Measurements from ENCODE around the gene SYNE2.
"Not testable (repeated sequence)": the region's sequence is repeated elsewhere in the genome, so short reads cannot be mapped to it uniquely, and the experiment has no call there.

SYNE2 gene

GRCh38 chr14:64147126-64147790 lies 294.5 kb downstream of the SYNE2 start:
- DNase-seq = peak; percentile 5

DNA sequence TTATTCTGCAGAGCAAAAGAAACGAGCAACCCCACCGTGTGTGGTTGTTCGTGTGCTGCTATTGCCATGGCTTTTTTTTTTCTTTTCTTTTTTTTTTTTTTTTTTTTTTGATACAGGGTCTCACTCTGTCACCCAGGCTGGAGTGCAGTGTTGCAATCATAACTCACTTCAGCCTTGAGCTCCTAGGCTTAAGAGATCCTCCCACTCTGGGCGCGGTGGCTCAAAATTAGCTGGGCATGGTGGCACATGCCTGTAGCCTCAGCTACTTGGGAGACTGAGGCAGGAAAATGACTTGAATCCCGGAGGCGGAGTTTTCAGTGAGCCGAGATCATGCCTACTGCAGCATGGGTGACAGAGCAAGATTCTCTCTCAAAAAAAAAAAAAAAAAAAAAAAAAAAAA lies 297.1 kb downstream of the SYNE2 start:
- DNase-seq = no peak

- no peak for DNase-seq
These were observed 305.8 kb downstream of the SYNE2 start for GRCh38 chr14:64158608-64159007.

GRCh38 chr14:64159588-64159987 lies 306.8 kb downstream of the SYNE2 start:
- no peak for DNase-seq

DNA sequence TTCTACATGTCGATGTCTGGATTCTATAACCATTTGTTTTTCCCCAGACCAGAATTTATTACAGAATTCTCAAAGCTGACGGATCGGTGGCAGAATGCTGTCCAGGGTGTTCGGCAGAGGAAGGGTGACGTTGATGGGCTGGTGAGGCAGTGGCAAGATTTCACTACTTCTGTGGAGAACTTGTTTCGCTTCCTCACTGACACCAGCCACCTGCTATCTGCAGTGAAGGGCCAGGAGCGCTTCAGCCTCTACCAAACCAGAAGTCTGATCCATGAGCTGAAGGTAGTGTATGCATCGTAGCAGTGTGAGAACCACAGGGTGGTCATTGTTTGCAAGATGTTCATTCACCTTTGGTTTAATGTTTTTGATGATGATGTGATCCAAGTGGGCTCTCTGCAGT lies 317.4 kb downstream of the SYNE2 start:
- DNase-seq = no peak

DNA sequence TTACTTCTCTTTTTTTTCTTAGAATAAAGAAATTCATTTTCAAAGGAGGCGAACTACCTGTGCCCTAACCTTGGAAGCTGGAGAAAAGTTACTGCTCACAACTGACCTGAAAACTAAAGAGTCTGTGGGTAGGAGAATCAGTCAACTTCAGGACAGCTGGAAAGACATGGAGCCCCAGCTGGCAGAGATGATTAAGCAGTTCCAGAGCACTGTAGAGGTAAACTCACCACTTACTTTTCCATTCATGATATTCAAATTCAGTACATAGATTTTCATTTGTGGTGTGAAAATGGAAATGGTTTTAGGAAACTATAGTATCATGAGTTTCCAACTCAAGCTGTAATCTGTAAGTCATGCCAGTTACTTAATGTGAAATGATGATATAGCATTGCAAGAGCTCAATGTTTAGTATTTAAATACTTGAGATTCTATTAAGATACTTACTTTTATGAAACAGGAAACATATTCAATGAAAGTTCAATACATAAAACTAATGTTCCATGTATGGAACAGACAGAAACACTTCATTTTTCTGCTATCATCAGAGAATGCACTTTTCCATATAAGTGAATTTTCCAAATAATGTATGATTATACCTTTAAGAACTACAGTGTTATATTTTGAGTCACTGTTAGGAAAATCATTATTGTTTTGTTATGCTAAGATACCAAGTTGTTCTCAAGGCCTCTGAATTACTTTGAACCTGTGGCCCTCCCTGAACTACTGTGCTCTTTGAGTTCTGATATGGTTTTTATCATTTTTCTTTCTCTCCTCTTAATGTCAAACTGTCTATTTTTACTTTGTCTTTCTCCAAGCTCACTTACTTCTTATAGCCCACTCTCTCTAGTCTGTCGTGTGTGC lies 322.3 kb downstream of the SYNE2 start:
- no peak for DNase-seq

DNA sequence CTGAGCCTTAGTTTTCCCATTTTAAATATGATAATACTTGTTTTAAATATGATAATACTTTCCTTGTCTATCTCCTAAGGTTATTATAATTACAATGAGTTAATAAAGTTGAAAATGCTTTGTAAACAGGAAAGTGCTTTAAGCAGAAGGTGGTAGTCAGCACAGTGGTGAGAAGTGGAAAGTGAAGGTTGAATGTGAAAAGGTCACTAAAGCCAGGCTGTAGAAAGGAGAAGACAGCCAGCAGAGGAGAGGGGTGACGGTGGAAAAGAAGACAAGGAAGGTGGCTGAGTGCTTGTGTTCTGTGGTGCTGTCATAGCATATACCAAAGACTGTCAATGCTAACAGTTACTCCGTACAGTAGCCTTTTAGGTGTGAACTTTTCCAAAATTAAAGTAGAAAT lies 323.5 kb downstream of the SYNE2 start:
- DNase-seq = no peak

DNA sequence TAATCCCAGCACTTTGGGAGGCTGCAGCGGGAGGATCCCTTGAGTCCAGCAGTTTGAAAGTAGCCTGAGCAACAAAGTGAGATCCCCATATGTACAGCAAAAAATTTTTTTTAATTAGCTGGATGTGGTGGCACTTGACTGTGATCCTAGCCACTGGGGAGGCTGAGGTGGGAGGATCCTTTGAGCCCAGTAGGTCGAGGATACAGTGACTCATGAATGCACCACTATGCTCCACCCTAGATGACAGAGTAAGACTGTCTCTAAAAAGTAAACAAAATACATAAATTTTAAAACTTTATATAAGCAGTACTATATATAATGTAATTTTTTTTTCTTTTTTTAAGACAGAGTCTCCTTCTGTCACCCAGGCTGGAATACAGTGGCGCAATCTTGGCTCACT lies 326.0 kb downstream of the SYNE2 start:
- DNase-seq = peak; percentile 8

GRCh38 chr14:64182908-64183307 lies 330.1 kb downstream of the SYNE2 start:
- DNase-seq = not testable (repeated sequence)

GRCh38 chr14:64184103-64184729 lies 331.4 kb downstream of the SYNE2 start:
- DNase-seq = no peak

DNA sequence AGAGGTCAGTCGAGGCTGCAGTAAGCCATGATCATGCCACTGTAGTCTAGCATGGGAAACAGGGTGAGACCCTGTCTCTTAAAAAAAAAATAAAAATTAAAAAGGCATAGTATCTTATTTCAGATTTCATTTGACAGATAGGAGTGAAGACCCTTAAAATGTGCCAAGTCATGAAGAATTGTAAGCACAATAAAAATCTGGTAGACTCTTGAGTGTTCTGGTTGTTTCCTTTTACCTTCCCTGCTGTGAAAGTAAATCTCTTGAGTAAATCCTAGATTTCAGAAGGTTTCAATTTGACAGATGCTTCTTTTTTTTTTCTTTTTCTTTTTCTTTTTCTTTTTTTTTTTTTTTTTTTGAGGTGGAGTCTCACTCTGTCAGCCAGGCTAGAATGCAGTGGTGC lies 332.4 kb downstream of the SYNE2 start:
- DNase-seq = no peak

DNA sequence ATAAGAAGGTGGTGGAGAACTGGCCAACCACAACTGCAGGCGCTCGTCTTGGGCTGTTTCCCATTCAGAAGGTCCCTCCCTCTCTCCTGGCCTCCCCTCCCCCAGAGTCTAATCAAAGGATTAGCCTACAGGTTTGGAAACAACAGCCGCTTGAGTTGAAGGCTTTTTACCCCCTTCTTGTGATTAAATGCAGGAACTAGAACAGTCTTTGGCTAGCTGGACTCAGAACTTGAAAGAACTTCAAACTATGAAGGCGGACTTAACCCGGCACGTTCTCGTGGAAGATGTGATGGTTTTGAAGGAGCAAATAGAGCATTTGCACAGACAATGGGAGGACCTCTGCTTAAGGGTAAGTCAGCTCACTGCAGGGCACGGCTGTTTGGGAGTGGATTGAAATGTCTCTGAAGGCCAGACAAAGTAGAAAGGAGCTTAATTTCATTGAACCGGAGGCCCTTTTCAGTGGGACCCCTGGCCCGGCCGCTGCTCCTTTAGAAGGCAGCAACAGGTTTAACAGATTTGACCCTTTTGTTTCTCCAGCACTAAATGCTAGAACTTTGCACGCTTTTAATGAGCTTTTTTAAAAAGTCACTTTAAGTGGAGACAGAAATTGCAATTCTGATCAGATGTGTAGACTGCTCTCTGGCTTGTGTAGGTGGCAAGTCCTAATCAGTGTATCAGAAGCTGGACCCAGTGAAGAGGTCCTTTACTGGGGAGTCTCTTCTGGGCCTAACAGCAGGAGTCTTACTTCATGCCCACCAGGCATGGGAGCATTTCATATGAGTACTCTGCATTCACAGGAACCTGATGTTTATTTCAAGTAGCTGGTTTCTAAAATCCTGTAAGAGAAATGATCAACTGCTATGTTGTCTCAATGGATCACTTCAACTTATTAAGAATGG lies 333.7 kb downstream of the SYNE2 start:
- no peak for DNase-seq

DNA sequence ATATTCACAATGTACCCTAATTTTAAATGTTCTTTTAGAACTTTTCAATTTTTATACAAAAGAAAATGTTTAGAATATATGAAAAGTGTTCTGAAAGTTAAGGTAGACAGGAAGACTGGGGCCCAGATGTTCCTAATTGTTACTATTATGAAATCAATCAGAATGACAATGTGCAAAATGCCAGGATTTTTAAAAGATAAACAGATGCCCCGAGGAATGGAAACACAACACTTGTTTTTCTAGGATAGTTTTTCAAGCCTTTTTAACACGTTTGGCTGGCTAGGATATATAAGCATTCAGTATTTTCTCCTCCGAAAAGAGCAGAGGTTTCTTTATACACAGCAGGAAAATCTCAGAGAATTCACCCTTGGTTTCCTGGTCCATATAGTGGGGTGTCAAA lies 334.5 kb downstream of the SYNE2 start:
- no peak for DNase-seq

DNA sequence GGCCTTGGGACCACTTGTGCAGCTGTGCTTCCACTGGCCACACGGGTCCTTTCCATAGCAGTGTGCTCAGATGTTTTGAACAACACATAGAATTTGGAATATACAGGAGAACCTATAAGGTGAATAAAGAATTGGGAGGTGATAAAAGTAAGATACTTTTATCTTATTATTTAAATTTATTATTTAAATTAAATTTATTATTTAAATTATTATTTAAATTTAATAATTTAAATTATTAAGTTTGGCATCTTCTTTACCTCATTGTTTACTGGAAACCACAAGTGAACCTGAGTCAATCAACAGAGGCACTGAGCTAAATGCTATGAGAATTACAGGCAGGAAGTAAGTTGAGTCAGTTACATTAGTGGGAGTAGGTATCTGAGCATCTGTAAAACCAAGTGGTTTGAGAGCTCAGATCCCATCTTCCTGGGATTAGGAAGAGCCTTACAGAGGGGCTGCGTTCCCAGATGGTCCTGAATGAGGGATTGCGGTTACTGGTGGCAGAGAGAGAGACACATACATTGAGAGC lies 338.2 kb downstream of the SYNE2 start:
- no peak for DNase-seq

- peak; percentile 91 for DNase-seq
These were observed 339.0 kb downstream of the SYNE2 start for GRCh38 chr14:64191756-64192155.

DNA sequence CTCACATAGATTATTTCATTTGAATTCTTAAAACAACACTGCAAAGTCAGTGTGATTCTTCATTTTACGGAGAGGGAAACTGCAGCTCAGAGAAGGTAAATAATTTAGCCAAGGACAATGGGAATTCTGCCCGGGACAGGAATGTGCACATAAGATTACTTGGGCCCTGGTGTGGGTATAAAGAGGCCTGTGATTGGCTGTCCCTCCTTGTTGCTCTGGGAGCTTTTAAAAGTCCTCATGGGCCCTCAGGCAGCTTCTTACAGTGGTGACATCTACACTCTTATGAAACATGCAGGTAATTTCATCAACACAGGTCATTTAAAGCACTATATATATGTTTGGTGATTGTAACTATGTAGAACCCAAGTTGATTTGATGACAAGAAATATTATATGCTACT lies 341.0 kb downstream of the SYNE2 start:
- no peak for DNase-seq

- DNase-seq = no peak
These were observed 341.6 kb downstream of the SYNE2 start for GRCh38 chr14:64194404-64194803.

DNA sequence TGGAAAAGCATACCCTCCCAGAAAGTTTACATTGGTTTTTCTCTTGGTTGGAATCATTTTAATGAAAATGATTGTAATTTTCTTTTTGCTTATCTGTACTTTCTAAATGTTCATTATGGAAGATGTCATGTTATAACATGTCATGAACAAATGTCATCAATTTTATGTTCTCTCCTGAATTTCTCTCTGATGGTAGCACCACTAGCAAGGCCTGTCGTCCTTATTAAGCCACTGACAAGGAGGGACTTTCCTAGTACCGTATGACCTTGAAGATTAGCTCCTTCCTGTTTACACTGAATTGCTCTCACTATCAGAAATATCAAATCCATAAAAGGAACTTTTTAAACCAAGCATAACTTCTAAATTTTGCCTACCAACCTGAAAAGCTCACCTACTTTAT lies 342.4 kb downstream of the SYNE2 start:
- no peak for DNase-seq

DNA sequence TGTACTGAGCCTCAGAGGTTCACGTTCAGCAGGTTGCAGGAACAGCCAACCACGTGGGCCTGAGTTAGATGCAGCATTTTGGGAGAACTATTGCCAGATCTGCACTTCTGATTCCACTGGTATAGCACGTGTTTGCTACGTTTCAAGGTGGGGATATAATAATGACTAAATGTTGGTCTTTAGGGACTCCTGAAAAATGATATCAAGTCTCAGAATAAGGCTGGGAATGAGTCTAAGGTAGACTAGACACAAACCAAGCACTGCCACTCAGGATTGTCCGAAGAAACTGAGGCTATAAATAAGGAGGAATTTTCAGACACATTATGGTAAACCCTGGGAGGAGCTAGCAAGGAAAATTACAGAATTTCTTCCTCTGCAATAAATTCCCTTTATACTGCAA lies 343.3 kb downstream of the SYNE2 start:
- DNase-seq = no peak

DNA sequence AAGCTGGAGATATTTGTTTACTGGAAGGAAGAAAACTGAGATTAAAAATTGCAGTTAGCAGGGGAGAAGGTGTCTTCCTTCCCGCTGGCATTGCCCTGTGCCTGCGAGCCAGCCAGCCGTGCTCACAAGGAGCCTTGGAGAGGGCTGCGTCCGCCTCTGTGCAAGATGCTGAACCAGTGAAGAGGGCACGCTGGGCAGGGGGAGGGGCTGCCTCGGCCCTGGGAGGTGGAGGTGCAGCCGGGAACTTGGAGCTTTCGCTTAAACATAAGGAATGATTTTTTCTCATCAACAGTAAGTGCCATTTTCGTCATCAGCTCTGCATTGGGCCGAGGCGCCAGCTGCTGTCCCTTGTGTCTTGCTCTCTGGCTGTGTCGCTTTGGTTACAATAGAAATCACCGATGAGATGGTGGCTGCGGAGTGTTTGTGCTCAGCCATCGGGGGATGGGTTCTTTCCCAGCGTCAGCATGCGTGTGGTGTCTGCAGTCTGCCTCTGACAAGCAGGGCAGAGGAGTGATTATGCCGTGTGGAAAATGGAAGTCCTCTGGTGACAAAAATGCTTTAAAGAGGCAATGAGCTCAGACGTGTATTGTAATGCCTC lies 344.1 kb downstream of the SYNE2 start:
- DNase-seq = peak; percentile 57

DNA sequence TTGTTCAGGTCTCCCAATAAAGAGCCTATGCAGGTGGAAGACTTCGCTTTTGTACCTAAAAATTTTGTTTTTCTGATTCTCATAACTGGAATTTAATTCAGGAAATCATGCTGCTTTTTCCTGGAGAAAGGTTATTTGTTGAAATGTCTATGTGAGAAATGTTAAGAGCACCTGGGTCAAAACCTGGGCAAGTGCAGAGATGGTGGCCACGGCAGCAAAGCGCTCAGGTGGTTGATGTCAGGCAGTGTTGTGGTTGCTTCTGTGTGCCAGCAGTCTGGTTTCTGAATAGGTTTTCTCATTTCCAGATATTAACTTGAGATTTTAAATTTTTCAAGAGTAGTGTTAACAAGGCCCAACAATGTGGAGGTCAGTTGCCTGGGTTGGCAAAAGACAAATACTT lies 345.2 kb downstream of the SYNE2 start:
- no peak for DNase-seq

- no peak for DNase-seq
These were observed 345.7 kb downstream of the SYNE2 start for GRCh38 chr14:64198486-64198885.

All from fibroblast of skin of back (primary cell).